Colon (tissue), 2 donors: Measurements from ENCODE around the gene TMEM121.
"Not testable (repeated sequence)": the region's sequence is repeated elsewhere in the genome, so short reads cannot be mapped to it uniquely, and the experiment has no call there.

ENCODE experiments used
- FAIRE-seq: peaks from 2 replicates; lab custom pipeline; 2012; peaks lifted over from hg19 to GRCh38; lab: Jason Lieb, UNC
- donor health status: control.
- donor health status: control.

Gene TMEM121

GRCh38 chr14:105547072-105547471, 20.7 kb downstream of the TMEM121 start:
- not testable (repeated sequence) for FAIRE-seq

DNA sequence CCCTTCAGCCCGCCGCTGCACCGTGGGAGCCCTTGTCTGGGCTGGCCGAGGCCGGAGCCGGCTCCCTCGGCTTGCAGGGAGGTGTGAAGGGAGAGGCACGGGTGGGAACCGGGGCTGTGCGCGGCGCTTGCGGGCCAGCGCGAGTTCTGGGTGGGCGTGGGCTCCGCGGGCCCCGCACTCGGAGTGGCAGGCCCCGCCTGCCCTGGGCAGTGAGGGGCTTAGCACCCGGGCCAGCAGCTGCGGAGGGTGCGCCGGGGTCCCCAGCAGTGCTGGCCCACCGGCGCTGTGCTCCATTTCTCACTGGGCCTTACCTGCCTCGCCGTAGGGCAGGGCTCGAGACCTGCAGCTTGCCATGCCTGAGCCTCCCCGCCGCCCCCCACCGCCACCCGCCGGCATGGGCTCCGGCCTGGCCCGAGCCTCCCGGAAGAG, 21.4 kb downstream of the TMEM121 start:
- no peak for FAIRE-seq

DNA sequence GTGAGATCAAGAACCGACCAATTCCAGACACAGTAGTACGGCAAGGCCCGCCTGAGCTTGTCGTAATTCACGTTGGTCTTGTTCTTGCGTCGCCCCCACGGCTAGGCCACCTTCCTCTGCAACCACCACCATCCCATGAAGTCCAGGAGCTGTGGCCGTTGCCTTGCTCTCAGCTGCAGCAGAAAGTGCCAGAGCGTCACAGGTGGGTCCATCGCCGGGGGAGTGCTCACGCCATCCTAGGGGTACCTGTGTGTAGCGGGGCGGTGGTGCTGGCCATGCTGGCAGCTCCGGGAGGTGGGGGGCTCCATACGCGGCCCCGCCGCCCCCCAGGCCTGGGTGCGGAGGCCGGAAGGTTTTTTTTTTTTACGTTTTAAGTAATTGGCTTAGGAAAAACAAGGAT, 23.1 kb downstream of the TMEM121 start:
- FAIRE-seq, result no peak

- FAIRE-seq, result no peak
These were observed 27.6 kb downstream of the TMEM121 start for GRCh38 chr14:105554022-105554421.

GRCh38 chr14:105554523-105554922, 28.1 kb downstream of the TMEM121 start:
- no peak for FAIRE-seq

- not testable (repeated sequence) for FAIRE-seq
These were observed 31.3 kb downstream of the TMEM121 start for GRCh38 chr14:105557671-105558070.

DNA sequence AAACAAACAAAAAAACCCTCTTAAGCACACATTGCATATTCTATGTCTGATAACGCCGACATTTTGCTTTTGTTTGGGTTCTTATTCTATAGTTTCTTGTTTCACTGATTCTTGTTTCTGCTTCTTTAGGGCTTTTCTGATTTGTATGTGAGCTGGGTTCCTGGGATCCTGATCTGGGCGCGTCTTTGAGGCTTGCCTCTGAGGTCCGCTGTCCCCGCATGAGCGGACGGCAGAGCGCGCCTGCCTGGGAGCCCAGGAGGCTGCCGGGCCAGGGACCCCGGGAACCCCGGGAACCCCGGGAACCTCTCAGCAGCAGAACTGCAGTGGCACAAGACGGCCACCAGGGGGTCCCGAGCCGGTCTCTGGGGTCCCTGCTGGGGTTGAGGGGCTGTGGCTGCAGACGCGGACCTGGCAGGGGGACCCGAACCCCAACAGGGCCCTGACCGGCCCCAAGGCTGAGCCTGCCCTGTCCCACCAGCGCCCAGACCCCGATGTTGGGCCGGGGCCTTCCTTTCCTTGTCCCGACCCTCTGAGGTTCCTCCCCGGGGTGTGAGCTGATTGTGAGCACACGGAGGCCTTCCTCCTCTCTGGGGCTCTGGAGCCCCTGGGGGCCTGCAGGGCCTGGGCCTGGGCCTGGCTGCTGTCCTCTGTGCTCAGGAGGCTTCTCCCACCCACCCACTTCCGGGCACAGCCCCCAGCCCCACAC, 32.2 kb downstream of the TMEM121 start:
- not testable (repeated sequence) for FAIRE-seq

DNA sequence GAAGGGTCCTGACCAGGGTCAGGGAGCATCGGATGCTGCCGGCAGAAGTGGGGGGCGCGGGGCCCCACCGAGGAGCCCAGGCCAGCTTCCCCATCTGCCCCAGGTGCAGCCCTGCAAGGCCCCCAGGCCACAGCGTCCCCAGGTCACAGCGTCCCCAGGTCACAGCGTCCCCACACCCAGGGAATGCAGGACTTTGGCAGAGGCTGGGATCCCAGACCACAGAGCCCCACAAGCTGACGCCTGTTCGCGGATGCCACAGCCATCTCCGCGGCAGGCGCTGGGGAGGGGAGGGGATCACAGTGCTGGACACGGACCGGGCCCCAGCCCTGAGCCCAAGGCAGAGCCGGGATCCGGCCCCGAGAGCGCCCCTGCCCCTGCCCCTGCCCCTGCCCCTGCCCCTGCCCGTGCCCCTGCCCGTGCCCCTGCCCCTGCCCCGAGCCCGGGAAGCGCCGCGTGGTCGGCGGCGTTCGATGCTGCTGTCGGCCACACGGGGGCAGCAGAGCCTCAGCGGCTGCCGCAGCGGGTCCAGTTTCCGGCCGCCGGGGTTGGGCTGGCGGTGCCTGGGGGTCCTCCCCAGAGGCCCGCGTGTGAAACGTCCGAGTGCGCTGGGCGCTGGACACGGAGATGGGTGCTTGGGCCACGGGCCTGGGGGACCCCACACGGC, 33.1 kb downstream of the TMEM121 start:
- FAIRE-seq, result not testable (repeated sequence)

DNA sequence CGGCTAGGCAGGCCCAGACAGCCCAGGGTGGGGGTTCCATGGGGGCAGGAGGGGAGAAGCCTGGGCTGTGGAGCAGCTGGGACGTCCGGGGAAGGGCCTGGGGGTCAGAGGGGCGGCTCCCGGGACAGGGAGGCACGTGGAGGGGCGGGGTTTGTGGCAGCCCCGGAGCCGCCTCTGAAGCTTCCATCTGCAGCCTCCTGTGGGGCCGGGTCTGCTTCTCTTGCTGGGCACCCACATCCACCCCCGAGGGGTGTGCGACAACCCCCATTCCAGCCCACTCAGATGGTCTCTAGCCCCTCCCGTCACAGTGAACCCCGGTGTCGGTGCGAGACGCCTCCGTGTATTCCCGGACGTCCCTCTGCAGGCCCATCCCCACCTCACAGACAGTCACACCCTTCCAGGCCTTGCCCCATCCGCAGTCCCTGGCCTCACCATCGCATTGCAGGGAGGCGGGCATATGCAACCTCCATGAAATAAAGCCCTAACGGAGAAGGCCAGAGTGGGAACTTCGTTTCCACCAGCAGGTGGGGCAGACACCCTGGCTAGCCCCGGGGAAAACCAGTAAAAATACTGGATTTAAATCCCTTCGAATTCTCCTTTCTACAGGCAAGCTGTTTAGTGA, 33.8 kb downstream of the TMEM121 start:
- FAIRE-seq, result not testable (repeated sequence)

GRCh38 chr14:105561345-105561744, 35.0 kb downstream of the TMEM121 start:
- not testable (repeated sequence) for FAIRE-seq

DNA sequence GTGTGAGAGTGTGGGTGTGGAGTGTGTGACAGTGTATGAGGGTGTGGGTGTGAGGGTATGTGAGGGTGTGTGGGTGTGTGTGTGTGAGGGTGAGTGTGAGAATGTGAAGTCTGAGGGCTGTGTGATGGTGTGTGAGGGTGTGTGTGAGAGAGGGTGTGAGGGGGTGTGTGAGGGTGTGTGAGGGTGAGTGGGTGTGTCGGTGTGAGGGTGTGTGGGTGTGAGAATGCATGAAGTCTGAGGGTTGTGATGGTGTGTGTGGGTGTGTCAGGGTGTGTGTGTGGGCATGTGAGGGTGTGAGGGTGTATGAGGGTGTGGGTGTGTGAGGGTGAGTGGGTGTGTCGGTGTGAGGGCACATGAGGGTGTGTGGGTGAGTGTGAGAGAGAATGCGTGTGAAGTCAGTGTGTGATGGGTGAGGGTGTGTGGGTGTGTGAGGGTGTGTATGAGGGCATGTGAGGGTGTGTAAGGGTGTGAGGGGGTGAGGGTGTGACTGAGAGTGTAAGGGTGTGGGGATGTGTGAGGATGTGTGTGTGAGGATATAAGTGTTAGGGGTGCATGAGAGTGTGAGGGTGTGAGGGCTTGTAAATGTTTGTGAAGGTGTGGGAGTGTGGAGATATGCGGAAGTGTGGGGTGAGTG, 36.4 kb downstream of the TMEM121 start:
- no peak for FAIRE-seq

DNA sequence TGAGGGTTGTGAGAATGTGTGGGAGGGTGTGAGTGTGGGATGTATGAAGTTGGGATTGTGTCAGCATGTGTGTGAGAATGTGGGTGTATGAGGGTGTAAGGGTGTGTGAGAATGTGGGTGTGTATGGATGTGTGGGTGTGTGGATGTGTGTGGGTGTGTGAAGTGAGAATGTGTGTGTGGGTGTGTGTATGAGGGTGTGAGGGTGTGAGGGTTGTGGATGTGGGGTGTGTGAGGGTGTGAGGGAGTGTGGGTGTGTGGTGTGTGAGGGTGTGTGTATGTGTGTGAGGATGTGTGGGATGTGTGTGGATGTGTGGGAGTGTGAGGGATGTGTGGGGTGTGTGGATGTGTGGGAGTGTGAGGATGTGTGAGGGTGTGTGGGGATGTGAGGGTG, 37.0 kb downstream of the TMEM121 start:
- no peak for FAIRE-seq

- not testable (repeated sequence) for FAIRE-seq
These were observed 38.2 kb downstream of the TMEM121 start for GRCh38 chr14:105564536-105564935.

DNA sequence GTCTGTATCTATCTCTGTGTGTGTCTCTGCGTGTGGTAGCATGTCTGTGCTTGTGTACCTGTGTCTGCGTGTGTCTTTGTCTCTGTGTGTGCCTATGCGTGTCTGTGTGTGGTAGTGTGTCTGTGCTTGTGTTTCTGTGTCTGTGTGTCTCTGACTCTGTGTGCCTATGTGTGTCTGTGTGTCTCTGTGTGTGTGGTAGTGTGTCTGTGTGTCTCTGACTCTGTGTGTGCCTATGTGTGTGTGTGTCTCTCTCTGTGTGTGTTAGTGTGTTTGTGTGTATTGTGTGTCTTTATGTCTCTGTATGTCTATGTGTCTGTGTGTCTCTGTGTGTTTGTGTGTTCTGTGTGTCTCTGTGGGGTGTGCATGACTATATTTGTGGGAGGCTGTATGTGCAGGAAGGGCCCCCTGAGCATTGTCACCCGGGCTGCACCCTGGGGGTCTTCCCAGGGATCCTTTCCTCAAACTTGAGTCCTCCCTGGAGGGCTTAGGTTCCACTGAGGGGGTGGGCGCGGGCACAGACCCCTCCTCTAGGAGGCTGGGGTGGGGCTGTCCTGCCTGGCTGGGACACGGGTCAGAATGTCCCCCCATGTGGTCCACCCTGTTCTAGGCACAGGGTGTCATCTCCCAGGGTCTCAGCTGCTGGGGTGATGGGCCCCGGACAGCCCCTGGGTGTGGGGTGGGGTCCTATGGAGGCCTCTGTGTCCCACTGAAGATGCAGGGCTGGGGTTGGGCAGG, 39.0 kb downstream of the TMEM121 start:
- FAIRE-seq, result not testable (repeated sequence)

DNA sequence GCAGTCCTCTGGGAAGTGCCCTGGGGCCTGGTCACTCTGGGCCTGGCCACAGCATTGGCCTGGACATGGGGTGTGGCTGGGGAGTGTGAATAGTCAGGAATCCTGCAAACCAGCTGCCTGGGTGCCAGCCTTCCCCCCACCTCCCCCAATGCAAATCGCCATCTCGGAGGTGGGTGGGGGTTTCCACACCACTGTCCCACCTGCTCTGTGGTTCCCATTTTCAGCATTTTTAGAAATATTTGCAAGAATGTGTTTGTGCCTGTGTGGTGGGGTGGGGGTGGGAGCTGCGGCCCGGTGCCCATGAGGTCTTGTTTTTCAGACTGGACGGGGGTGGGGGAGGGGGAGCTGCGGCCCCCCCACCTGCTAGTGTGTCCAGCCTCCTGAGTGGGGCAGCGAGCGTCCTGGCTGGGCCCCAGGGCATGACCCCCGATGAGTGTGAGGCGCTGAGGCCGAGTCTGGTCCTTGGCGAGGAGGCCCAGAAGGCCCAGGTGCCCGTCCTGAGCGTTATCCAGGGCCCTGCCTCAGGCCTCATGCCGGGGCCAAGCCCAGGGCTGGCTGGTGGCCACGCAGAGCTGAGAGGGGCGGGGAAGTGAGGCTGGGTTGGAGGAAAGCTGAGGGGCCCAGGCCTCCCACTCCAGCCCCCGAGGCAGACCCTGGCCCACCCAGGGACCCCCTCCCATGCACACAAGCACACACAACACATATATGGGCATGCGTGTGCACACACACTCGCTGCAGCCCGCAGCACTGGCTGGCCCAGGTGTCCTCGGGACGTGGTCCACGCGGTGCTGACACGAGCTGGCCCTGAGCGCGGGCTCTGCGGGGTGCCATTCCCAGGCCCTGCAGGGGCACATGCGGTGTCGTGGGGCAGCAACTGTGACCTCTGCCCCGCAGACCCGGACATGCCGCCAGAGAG, 40.1 kb downstream of the TMEM121 start:
- FAIRE-seq, result not testable (repeated sequence)

- not testable (repeated sequence) for FAIRE-seq
These were observed 41.1 kb downstream of the TMEM121 start for GRCh38 chr14:105567164-105568103.

- not testable (repeated sequence) for FAIRE-seq
These were observed 41.9 kb downstream of the TMEM121 start for GRCh38 chr14:105568140-105568843.

- FAIRE-seq, result no peak
These were observed 42.7 kb downstream of the TMEM121 start for GRCh38 chr14:105568859-105569766.
